Neural crest cell (in vitro differentiated cells): ENCODE data around the gene MYOD1. TPM values are rescaled to one million over a fixed set of nuclear protein-coding genes. Genes with fewer than 3 reads are reported as not detected.

Experiments used
- DNase-seq: peaks from one replicate; pipeline ENCODE4 v3.0.0; 2021; ENCODE audit warnings: low read depth, mixed read lengths, low spot score
- H3K27ac Mint-ChIP-seq: one replicate; pipeline ENCODE4 v1.8.0; 2021; ENCODE audit warnings: mild to moderate bottlenecking, mixed read lengths; ENCODE audit not compliant: unreplicated experiment
- H3K27me3 Mint-ChIP-seq: 2 replicates; pipeline ENCODE4 v1.8.0; 2021; ENCODE audit warnings: low read depth, mild to moderate bottlenecking, mixed read lengths
- H3K36me3 Mint-ChIP-seq: 2 replicates; pipeline ENCODE4 v1.8.0; 2021; ENCODE audit warnings: low read depth, mild to moderate bottlenecking, mixed read lengths
- H3K4me1 Mint-ChIP-seq: 2 replicates; pipeline ENCODE4 v1.8.0; 2021; ENCODE audit warnings: mixed read lengths
- H3K4me3 Mint-ChIP-seq: one replicate; pipeline ENCODE4 v1.8.0; 2021; ENCODE audit warnings: mild to moderate bottlenecking, mixed read lengths
- H3K9me3 Mint-ChIP-seq: 2 replicates; pipeline ENCODE4 v1.8.0; 2021; ENCODE audit warnings: mixed read lengths
- CTCF ChIP-seq: fragments of 200-600 bp; sonication (generic); conservative IDR thresholded peaks from 2 replicates; pipeline ENCODE4 v1.5.0; 2021; ENCODE audit warnings: antibody characterized with exemption, mild to moderate bottlenecking
- total RNA-seq: library from RNA; stranded (reverse); gene quantifications from 2 replicates; pipeline ENCODE4 v1.2.1, GENCODE V29; 2021

The MYOD1 gene
- total RNA-seq, 1 donor from 2014 or later = not detected

- Mint-ChIP-seq H3K9me3 (no peaks in the 10 kb centered on the region), H3K27me3 (no peaks in the 10 kb centered on the region), H3K4me3 (no peak overlapping the region), H3K27ac (peak overlapping the region; percentile 58), H3K36me3 (no peaks in the 10 kb centered on the region), H3K4me1 (peaks cover 34% of the 10 kb centered on the region)
- DNase-seq = peak; percentile 55
- TF ChIP-seq CTCF = no peak
These were observed 46.1 kb downstream of the MYOD1 start for GRCh38 chr11:17765356-17766072.

GRCh38 chr11:17766073-17766359, 46.6 kb downstream of the MYOD1 start:
- no peak overlapping the region for H3K4me3 Mint-ChIP-seq

GRCh38 chr11:17766590-17766989, 47.2 kb downstream of the MYOD1 start:
- no peaks in the 10 kb centered on the region for H3K9me3 Mint-ChIP-seq
- no peaks in the 10 kb centered on the region for H3K27me3 Mint-ChIP-seq
- no peak for TF ChIP-seq CTCF
- H3K36me3 Mint-ChIP-seq = no peaks in the 10 kb centered on the region
- peaks cover 34% of the 10 kb centered on the region for H3K4me1 Mint-ChIP-seq
- no peak for DNase-seq
- H3K27ac Mint-ChIP-seq = no peak overlapping the region
- no peak overlapping the region for H3K4me3 Mint-ChIP-seq

More at GRCh38 chr11:17766073-17766359, 46.6 kb downstream of the MYOD1 start:
- Mint-ChIP-seq H3K27me3 (no peaks in the 10 kb centered on the region), H3K4me1 (peaks cover 34% of the 10 kb centered on the region), H3K9me3 (no peaks in the 10 kb centered on the region), H3K36me3 (no peaks in the 10 kb centered on the region), H3K27ac (peak overlapping the region; percentile 58)
- no peak for DNase-seq
- no peak for TF ChIP-seq CTCF

- Mint-ChIP-seq H3K27me3 (no peaks in the 10 kb centered on the region), H3K36me3 (peaks cover 4% of the 10 kb centered on the region), H3K4me1 (peaks cover 34% of the 10 kb centered on the region), H3K4me3 (no peak overlapping the region), H3K9me3 (no peaks in the 10 kb centered on the region), H3K27ac (peak overlapping the region; percentile 73)
- no peak for DNase-seq
- no peak for TF ChIP-seq CTCF
These were observed 48.0 kb downstream of the MYOD1 start for GRCh38 chr11:17767301-17767885.

GRCh38 chr11:17767914-17768313, 48.5 kb downstream of the MYOD1 start:
- Mint-ChIP-seq H3K4me1 (peaks cover 34% of the 10 kb centered on the region), H3K27me3 (no peaks in the 10 kb centered on the region), H3K36me3 (peaks cover 4% of the 10 kb centered on the region), H3K27ac (no peak overlapping the region), H3K4me3 (no peak overlapping the region), H3K9me3 (no peaks in the 10 kb centered on the region)
- DNase-seq = no peak
- no peak for TF ChIP-seq CTCF
